RWPE2 (cell line): Measurements from ENCODE around the gene EID3.

Experiments
- ATAC-seq: fragments of 200-7000 bp; cut with Tn5 transposase; 3 replicates; pipeline ENCODE4 v1.9.1; 2021; ENCODE audit warnings: low read depth
- DNase-seq: peaks from one replicate; pipeline ENCODE4 v3.0.0-alpha.2; 2020; ENCODE audit warnings: low spot score
- H3K27ac ChIP-seq: fragments of 450-650 bp; 2 replicates; pipeline ENCODE4 v1.5.1; 2017; ENCODE audit warnings: mild to moderate bottlenecking; ENCODE audit not compliant: poor library complexity, severe bottlenecking
- H3K27me3 ChIP-seq: fragments of 250-450 bp; sonication (Bioruptor Pico); 2 replicates; pipeline ENCODE4 v1.5.1; 2021; ENCODE audit warnings: mild to moderate bottlenecking, moderate library complexity; ENCODE audit not compliant: insufficient read depth, poor library complexity, severe bottlenecking
- H3K36me3 ChIP-seq: fragments of 250-450 bp; sonication (Bioruptor Pico); 2 replicates; pipeline ENCODE4 v1.5.1; 2020; ENCODE audit warnings: low read depth, mild to moderate bottlenecking, moderate library complexity
- H3K4me1 ChIP-seq: fragments of 250-450 bp; sonication (Bioruptor Pico); 2 replicates; pipeline ENCODE4 v1.5.1; 2021; ENCODE audit warnings: mild to moderate bottlenecking, moderate library complexity; ENCODE audit not compliant: insufficient read depth, poor library complexity, severe bottlenecking
- H3K4me3 ChIP-seq: fragments of 250-450 bp; sonication (Bioruptor Pico); 2 replicates; pipeline ENCODE4 v1.5.1; 2021; ENCODE audit warnings: mild to moderate bottlenecking, moderate library complexity; ENCODE audit not compliant: severe bottlenecking
- H3K9me3 ChIP-seq: fragments of 250-450 bp; sonication (Bioruptor Pico); 2 replicates; pipeline ENCODE4 v1.5.1; 2021; ENCODE audit warnings: mild to moderate bottlenecking, moderate library complexity; ENCODE audit not compliant: severe bottlenecking
- CTCF ChIP-seq: fragments of 450-650 bp; IDR thresholded peaks from one replicate; pipeline ENCODE4 v1.5.1; 2017; ENCODE audit warnings: mild to moderate bottlenecking, moderate library complexity; ENCODE audit not compliant: poor library complexity, severe bottlenecking

Gene EID3

GRCh38 chr12:104305349-104305748 is 1.8 kb downstream of the EID3 start:
- Histone ChIP-seq H3K4me3 (no peak overlapping the region), H3K27ac (no peak overlapping the region), H3K9me3 (no peaks in the 10 kb centered on the region), H3K27me3 (no peaks in the 10 kb centered on the region), H3K36me3 (peaks cover 57% of the 10 kb centered on the region), H3K4me1 (peaks cover 21% of the 10 kb centered on the region)
- DNase-seq (no peak), ATAC-seq (no peak)
- no peak for TF ChIP-seq CTCF

GRCh38 chr12:104306376-104306775 is 2.8 kb downstream of the EID3 start:
- Histone ChIP-seq H3K36me3 (peaks cover 61% of the 10 kb centered on the region), H3K4me1 (peaks cover 21% of the 10 kb centered on the region), H3K27ac (no peak overlapping the region), H3K9me3 (no peaks in the 10 kb centered on the region), H3K4me3 (no peak overlapping the region), H3K27me3 (no peaks in the 10 kb centered on the region)
- no peak for TF ChIP-seq CTCF
- DNase-seq (no peak), ATAC-seq (no peak)

- Histone ChIP-seq H3K27ac (no peak overlapping the region), H3K9me3 (no peaks in the 10 kb centered on the region), H3K4me3 (no peak overlapping the region), H3K36me3 (peaks cover 64% of the 10 kb centered on the region), H3K4me1 (peaks cover 17% of the 10 kb centered on the region), H3K27me3 (no peaks in the 10 kb centered on the region)
- ATAC-seq (no peak), DNase-seq (no peak)
- TF ChIP-seq CTCF, result no peak
Measured at GRCh38 chr12:104306943-104307654, 3.6 kb downstream of the EID3 start.

- no peak for DNase-seq
- ATAC-seq, result no peak
- Histone ChIP-seq H3K9me3 (no peaks in the 10 kb centered on the region), H3K4me3 (no peak overlapping the region), H3K36me3 (peaks cover 70% of the 10 kb centered on the region), H3K4me1 (peaks cover 17% of the 10 kb centered on the region), H3K27me3 (no peaks in the 10 kb centered on the region), H3K27ac (no peak overlapping the region)
- no peak for TF ChIP-seq CTCF
Measured at GRCh38 chr12:104307655-104308000, 4.1 kb downstream of the EID3 start.

- no peak for ATAC-seq
- no peaks in the 10 kb centered on the region for H3K27me3 ChIP-seq
- no peak for DNase-seq
- no peak overlapping the region for H3K4me3 ChIP-seq
- H3K9me3 ChIP-seq, result no peaks in the 10 kb centered on the region
- peaks cover 80% of the 10 kb centered on the region for H3K36me3 ChIP-seq
- no peak overlapping the region for H3K27ac ChIP-seq
- H3K4me1 ChIP-seq, result peaks cover 4% of the 10 kb centered on the region
- no peak for TF ChIP-seq CTCF
Measured at GRCh38 chr12:104309446-104309993, 6.0 kb downstream of the EID3 start.
